Esophagus squamous epithelium (tissue), 4 donors: ENCODE measurements around the gene LRRC74A.

Experiments
- CTCF ChIP-seq, 6 experiments: fragments of 450-650 bp in 4 of 6; fragments of 200-600 bp in 2 of 6; sonication (generic) in 2 of 6; IDR thresholded peaks; one replicate each; pipeline ENCODE4 v1.5.1; 2016 to 2019; ENCODE audit warnings: antibody characterized with exemption in 6 of 6, mild to moderate bottlenecking in 4 of 6, moderate library complexity in 4 of 6
- POLR2A ChIP-seq, 4 donors: fragments of 450-650 bp; IDR thresholded peaks; one replicate each; pipeline ENCODE4 v1.6.1; 2017; ENCODE audit warnings: antibody characterized with exemption in 4 of 4, mild to moderate bottlenecking in 4 of 4, moderate library complexity in 3 of 4

DNA sequence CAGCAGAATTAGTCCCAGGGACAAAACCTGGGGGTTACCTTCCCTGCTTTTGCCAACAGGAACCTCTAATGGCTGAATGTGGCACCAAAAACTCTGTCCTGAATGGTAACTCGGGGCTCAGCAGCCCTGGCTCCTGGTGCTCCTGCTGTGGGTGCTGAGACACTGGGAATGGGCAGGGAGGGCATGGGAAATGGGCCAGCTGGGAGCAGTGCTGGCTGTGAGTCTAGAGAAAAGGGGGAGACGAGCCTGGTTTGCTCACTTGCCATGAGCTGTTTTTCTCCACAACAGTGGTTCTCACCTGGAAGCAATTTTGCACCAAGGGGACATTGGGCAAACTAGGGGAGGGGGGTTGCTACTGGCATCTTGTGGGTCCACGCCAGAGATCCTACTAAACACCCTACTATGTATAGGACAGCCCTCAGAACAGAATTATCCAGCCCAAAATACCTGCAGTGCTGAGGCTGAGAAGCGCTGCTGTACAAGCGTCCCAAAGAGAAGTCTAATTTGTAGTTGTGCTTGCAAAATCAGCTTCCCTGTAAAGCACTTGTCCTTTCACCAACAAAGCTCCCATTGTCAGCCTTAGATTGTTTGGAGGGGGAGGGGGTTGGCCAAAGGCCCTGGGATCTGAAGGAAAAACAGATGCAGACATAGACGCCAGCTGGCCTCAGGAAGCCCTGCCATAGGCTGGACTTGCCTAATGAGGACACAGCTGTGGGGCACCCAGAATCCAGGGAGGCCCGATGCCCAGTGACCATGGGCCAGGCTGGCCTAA lies 3.6 kb downstream of the LRRC74A start:
- no peak for TF ChIP-seq CTCF (IDR thresholded peaks at IDR 0.05)
- no peak for TF ChIP-seq POLR2A (IDR thresholded peaks at IDR 0.05)
